Pancreas (tissue), 10 donors: ENCODE results near the gene HELT. TPM values are rescaled to one million over a fixed set of nuclear protein-coding genes. Genes with fewer than 3 reads are reported as not detected.

ENCODE experiments used
- ATAC-seq, 4 donors: fragments of 200-7000 bp; cut with Tn5 transposase; one replicate each; pipeline versions ENCODE4 v1.8.0 to v1.9.1; 2020; ENCODE audit warnings: mild to moderate bottlenecking in 4 of 4, moderate library complexity in 4 of 4
- DNase-seq, 6 donors: peaks; one replicate each; pipeline ENCODE4 v3.0.0-alpha.2; 2020
- FAIRE-seq: peaks from 2 replicates; lab custom pipeline; 2012; peaks lifted over from hg19 to GRCh38; lab: Jason Lieb, UNC
- H3K27ac ChIP-seq, 4 donors: fragments of 200-600 bp; sonication (generic); 1 replicate in 3 of 4; 2 replicates in 1 of 4; pipeline versions ENCODE4 v1.5.0 to v1.8.0; 2020
- H3K27me3 ChIP-seq, 4 donors: fragments of 200-600 bp; one replicate each; pipeline ENCODE4 v1.8.0; 2021
- H3K36me3 ChIP-seq, 3 donors: fragments of 200-600 bp; sonication (generic) in 1 of 3; one replicate each; pipeline versions ENCODE4 v1.5.0 to v1.8.0; 2020 to 2021
- H3K4me1 ChIP-seq, 3 donors: fragments of 200-600 bp; one replicate each; pipeline ENCODE4 v1.8.0; 2021
- H3K4me3 ChIP-seq, 4 donors: fragments of 200-600 bp; sonication (generic) in 2 of 4; one replicate each; pipeline versions ENCODE4 v1.5.0 to v1.8.0; 2020 to 2021
- H3K9me3 ChIP-seq, 4 donors: fragments of 200-600 bp; one replicate each; pipeline ENCODE4 v1.8.0; 2021
- WGBS, 2 donors: extraction: QIAGEN DNeasy Blood & Tissue Kit; methylation state at CpG; one replicate each; pipeline ENCODE4 v1.1.7; 2013; 5-methylcytosine and 5-hydroxymethylcytosine counted together
- intact Hi-C, 3 donors: fragments of 100-400 bp; cut with DNase I; formaldehyde crosslinking; loops; one replicate each; pipeline versions ENCODE4 v1.11.1 to v1.14.2; 2022
- polyA plus RNA-seq, 2 donors: library from polyadenylated mRNA; stranded (reverse); fragments of 200-250 nt; gene quantifications; one replicate each; pipeline ENCODE4 v1.2.3, GENCODE V29; 2013
- total RNA-seq, 6 donors: library from RNA; stranded (reverse); fragmentation: NEBNext Ultra II Directional in 4 of 6; extraction: Animal tissue kit (Norgen Biotek cat#: 25700) in 4 of 6; gene quantifications; one replicate each; pipeline versions ENCODE4 v1.2.1 to v1.2.4, GENCODE V29; 2021 to 2023
- TF ChIP-seq, protein P1 (sequence below), 4 donors: fragments of 200-600 bp; sonication (generic) in 3 of 4; IDR thresholded peaks; one replicate each; pipeline versions ENCODE4 v1.5.0 to v1.8.0; 2021; ENCODE audit warnings: antibody characterized with exemption in 4 of 4
- donor health status: healthy with polysubstance abuse.
- donor health status: DM: no; HTN: no; CAD: no; lungs with moderate emphysema.
- donor health status: DM: no; HTN: no; CAD: no.
- donor health status: control.
- donor health status: control.
- donor health status: Bipolar disorder and iron deficiency.
- donor health status: DM: yes; HTN: yes; CAD: no.
- donor health status: DM: no; HTN: no; CAD: no.
- donor health status: DM: no; HTN: no; CAD: no.
- donor health status: DM: yes; HTN: yes; CAD: no.

The HELT gene
- total and polyA plus RNA-seq, 8 donors, result not detected

DNA sequence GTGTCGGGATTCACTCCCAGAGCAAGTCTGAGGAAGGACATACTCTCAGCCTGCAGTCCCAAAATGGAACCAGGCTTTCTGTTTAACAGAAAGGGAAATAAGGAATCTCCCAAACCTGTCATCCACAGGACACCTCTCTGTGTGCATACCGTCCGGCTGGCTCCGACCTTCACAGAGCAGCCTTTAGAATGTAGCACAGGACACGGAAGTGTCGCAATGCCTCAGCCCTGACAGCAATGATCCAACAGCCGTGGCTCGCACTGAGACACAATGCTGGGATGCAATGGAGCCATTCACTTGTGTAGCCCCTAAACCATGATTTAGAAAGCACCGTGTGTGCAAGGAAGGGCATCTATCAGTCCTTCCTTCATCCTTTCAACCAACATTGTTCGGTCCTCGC is 15.5 kb upstream of the HELT start:
- no peak for ATAC-seq
- intact Hi-C loops, result no loop called here
- no peak for FAIRE-seq

DNA sequence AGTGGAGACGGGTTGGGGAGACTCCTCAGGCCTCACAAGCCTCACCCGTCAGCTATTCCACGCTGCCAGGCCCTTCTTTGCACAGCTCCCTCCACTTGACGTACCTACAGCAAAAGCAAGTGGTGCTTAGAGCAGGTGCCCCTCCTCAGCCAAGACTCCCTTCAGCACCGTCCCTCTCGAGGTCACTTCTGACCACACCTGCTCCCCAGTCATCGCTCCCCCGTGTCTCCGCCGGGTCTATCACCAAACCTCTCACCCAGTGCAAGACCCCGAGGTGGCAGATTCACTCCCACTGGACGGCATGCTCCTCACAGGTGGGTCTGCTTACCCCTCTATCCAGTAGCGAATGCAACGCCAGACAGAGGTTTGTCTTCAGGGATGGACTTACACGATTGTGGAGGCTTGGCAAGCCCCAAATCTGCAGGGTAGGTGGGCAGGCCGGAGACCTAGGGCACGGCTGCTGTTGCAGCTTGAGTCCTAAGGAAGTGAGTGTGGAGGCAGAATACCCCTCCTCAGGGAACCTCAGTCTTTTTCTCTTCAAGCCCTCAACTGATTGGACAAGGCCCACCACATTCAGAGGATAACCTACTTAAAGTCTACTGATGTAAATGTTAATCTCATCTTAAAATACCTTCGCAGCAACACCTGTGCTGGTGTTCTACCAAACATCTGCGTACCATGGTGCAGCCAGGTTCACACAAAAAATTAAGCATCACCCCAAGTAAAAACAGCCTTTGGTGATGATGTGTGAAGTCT is 14.5 kb upstream of the HELT start:
- no peaks in the 10 kb centered on the region for H3K27me3 ChIP-seq
- intact Hi-C loops, result no loop called here
- H3K4me1 ChIP-seq, result peaks cover 0 to 8% (median 4%) of the 10 kb centered on the region in 3 donors
- WGBS, 2 donors, result 89 to 94% methylated on average over 19 of the region's 19 CpGs
- TF ChIP-seq, protein P1, sequence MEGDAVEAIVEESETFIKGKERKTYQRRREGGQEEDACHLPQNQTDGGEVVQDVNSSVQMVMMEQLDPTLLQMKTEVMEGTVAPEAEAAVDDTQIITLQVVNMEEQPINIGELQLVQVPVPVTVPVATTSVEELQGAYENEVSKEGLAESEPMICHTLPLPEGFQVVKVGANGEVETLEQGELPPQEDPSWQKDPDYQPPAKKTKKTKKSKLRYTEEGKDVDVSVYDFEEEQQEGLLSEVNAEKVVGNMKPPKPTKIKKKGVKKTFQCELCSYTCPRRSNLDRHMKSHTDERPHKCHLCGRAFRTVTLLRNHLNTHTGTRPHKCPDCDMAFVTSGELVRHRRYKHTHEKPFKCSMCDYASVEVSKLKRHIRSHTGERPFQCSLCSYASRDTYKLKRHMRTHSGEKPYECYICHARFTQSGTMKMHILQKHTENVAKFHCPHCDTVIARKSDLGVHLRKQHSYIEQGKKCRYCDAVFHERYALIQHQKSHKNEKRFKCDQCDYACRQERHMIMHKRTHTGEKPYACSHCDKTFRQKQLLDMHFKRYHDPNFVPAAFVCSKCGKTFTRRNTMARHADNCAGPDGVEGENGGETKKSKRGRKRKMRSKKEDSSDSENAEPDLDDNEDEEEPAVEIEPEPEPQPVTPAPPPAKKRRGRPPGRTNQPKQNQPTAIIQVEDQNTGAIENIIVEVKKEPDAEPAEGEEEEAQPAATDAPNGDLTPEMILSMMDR (IDR thresholded peaks at IDR 0.05), result no peak
- peak overlapping the region in 1 of 4 donors; percentile 66 for H3K27ac ChIP-seq
- H3K9me3 ChIP-seq, result no peaks in the 10 kb centered on the region
- ATAC-seq (no peak), DNase-seq (no peak), FAIRE-seq (no peak)
- H3K36me3 ChIP-seq, result no peaks in the 10 kb centered on the region
- no peak overlapping the region for H3K4me3 ChIP-seq

More for the DNA sequence above, 15.5 kb upstream of the HELT start:
- Histone ChIP-seq H3K4me1 (peaks cover 0 to 8% (median 4%) of the 10 kb centered on the region in 3 donors), H3K36me3 (no peaks in the 10 kb centered on the region), H3K4me3 (no peak overlapping the region), H3K27me3 (no peaks in the 10 kb centered on the region), H3K27ac (no peak overlapping the region), H3K9me3 (no peaks in the 10 kb centered on the region)
- DNase-seq, result peak in 1 of 6 donors; percentile 30
- TF ChIP-seq, protein P1 (IDR thresholded peaks at IDR 0.05), result no peak
- 84 to 85% methylated on average over 11 of the region's 11 CpGs for WGBS, 2 donors

DNA sequence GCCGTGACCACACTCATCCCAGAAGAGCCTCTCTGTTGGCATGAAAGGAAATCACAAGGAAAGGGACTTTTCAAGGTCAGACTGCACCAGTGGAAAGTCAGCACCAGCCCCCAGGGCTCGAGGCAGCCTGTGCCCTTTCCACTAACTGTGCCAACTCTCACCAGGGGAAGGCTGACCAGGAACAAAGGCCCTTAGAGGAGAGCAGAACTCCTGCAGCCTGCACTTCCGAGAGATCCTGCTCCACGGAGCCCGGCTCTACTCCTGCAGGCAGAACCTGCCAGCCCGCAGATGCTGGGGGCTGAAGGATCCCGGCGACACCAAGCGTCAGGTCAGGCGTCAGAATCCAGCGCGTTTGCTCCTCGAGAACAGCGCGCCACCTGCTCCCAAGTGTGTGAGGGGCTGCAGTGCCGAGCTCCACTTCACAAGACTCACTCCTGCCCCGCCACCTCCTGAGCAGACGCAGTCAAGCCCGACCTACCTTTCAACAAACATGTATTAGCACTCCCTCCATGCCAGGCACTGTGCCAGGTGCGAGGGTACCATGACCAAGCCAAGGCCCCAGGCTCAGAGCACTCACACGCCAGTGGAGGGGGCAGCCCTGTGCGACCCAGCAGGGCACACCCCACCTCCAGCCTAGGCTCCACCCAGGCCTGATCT is 13.6 kb upstream of the HELT start:
- TF ChIP-seq, protein P1 (IDR thresholded peaks at IDR 0.05), result no peak
- ATAC-seq, result peak; percentile 74 to 78 (median 76)
- H3K27ac ChIP-seq, result peak overlapping the region in 3 of 4 donors; percentile 31 to 66 (median 37)
- 10 to 14% methylated on average over 22 of the region's 22 CpGs for WGBS, 2 donors
- FAIRE-seq, result no peak
- peak overlapping the region in 2 of 4 donors; percentile 23 to 41 for H3K4me3 ChIP-seq
- peak; percentile 39 to 84 (median 58) for DNase-seq
- H3K9me3 ChIP-seq, result no peaks in the 10 kb centered on the region
- H3K27me3 ChIP-seq, result no peaks in the 10 kb centered on the region
- intact Hi-C loops, result no loop called here
- no peaks in the 10 kb centered on the region for H3K36me3 ChIP-seq
- peaks cover 0 to 8% (median 4%) of the 10 kb centered on the region in 3 donors for H3K4me1 ChIP-seq

DNA sequence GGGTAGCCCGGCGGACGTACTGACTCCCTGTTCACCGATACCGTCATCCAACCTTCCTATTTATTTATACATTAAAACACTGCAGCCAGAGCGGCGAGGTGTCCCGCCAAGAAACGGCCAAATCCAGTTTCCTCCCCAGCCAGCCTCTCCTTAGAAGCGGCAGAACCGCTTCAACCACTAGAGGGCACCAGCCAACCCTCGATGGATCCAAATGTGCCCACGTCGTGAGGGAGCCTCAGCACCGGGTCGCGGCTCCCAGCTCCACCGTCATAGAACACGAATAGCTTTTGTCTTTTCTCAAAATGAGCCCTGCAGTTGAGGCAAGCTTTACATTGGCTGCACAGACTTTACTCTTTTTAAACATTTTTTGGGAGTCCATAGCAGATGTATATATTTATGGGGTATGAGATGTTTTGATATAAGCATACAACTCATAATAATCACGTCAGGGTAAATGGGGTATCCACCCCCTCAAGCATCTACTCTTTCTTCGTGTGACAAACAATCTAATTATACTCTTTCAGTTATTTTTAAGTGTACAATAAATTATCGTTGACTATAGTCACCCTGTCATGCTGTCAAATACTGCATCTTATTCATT is 13.0 kb upstream of the HELT start:
- H3K27me3 ChIP-seq, result no peaks in the 10 kb centered on the region
- peaks cover 0 to 8% (median 4%) of the 10 kb centered on the region in 3 donors for H3K4me1 ChIP-seq
- peak overlapping the region in 2 of 4 donors; percentile 23 to 41 for H3K4me3 ChIP-seq
- peak; percentile 91 to 97 (median 97) for ATAC-seq
- TF ChIP-seq, protein P1 (IDR thresholded peaks at IDR 0.05), result peak; percentile 90 to 94 (median 91)
- H3K36me3 ChIP-seq, result no peaks in the 10 kb centered on the region
- 3 to 4% methylated on average over 22 of the region's 22 CpGs for WGBS, 2 donors
- peak; percentile 59 for FAIRE-seq
- DNase-seq, result peak; percentile 76 to 91 (median 86)
- H3K27ac ChIP-seq, result peak overlapping the region in 3 of 4 donors; percentile 31 to 66 (median 37)
- H3K9me3 ChIP-seq, result no peaks in the 10 kb centered on the region
- intact Hi-C loops, result no loop called here
